HG02884 (cell line): ENCODE data around the gene FMNL2.

Experiments
- ATAC-seq: cut with Tn5 transposase; IDR thresholded peaks from one replicate; pipeline ENCODE4 v1.9.1; 2021; ENCODE audit warnings: mild to moderate bottlenecking, moderate library complexity; ENCODE audit not compliant: unreplicated experiment

Gene FMNL2

GRCh38 chr2:152630466-152630865 lies 295.5 kb downstream of the FMNL2 start:
- no peak for ATAC-seq

GRCh38 chr2:152632736-152633135 lies 297.8 kb downstream of the FMNL2 start:
- no peak for ATAC-seq

DNA sequence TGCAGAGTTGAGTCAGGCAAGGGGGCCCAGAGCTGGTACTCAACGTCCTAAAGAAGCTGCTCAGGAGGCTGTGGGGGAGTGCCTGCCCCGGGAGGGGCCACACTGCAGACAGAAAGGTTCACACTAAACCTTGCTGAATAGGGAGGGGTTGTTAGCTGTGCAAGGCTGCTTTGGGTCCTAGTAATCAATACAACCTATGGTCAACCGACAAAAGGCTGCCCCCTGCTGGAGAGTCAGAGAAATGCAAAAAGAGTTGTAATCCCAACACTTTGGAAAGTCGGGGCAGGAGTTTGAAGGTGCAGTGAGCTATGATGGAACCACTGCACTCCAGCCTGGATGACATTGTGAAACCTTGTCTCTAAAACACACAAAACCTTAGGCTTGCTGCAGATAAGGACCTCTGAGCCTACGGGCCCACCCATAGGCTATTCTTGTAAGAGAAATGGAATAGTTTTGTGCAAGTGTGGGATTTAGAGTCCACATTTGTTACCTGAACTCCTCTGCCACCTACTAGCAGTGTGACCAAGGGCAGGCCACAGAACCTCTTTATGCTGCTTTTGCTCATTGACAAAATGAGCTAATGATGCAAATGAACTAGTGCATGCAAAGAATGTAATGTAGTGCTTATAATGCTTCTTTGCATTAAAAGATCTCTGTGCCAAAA lies 300.8 kb downstream of the FMNL2 start:
- peak; percentile 74 for ATAC-seq

- ATAC-seq, result no peak
These were observed 302.3 kb downstream of the FMNL2 start for GRCh38 chr2:152637251-152637650.

DNA sequence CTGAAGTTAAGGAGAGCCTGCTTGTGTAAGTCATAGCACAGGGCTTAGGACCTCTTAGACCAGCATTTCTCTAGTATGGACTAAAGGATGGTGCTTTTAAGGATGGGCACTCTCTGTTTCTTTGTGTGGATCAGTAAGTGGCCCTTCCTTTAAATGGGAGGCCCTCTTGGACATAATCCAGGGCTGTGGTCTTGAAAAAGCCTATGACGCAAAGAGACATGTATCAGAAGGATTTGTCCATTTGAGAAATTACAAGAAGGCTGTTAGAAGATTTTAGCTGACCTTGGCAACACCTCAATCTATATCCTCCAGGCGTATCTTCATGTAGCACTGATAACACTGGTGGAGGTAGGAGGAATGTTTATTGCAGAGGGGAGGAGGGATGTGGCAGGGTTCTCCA lies 303.1 kb downstream of the FMNL2 start:
- no peak for ATAC-seq

GRCh38 chr2:152638590-152638989 lies 303.6 kb downstream of the FMNL2 start:
- no peak for ATAC-seq

DNA sequence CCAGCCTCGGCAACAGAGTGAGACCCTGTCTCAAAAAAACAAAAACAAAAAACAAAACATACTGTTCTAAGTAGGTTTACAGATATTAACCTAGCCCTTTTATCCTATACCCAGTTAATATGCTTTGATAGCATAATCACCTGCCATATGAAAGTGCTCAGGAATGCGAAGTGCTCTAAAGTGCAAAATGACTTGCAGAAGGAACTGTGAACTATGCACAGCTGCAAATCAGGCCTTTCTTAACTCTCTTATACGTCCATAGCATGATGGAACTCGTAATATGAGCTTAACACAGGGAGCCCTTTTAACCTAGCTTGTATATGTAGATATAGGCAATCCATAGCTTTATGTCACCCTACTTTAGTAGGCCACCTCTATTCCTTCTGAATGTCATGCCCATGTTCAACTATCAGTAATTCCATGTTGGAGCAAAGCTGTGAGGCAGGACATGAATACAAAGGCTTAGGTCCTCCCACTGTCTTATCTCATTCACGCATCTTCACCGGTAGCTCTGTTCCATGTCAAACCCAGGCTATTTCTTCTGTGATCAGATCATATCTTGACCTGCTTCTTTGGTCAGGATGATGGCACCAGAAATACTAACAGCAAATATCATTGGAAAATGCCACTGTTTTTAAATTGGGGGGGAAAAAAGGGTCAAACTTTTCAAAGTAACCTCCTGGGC lies 309.4 kb downstream of the FMNL2 start:
- ATAC-seq, result no peak

GRCh38 chr2:152646264-152646663 lies 311.3 kb downstream of the FMNL2 start:
- no peak for ATAC-seq

- ATAC-seq, result no peak
These were observed 311.8 kb downstream of the FMNL2 start for GRCh38 chr2:152646775-152647174.

DNA sequence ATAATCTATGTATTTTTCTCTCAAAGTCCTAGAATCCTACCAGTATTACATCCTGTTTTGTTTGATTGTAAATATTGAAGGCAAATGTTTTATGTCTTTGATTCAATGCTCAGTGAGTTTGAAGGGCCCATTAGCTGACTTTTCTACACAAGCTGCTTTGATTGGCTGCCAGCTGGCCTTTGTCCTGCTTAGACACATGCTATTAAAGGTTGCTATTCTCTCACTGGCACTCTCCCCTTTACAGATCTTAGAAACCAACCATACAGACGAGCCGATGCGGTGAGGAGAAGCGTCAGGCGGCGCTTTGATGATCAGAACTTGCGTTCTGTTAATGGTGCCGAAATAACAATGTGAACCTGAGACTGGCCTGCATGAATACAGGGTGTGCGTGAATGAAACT lies 312.6 kb downstream of the FMNL2 start:
- no peak for ATAC-seq

- no peak for ATAC-seq
These were observed 313.4 kb downstream of the FMNL2 start for GRCh38 chr2:152648336-152648735.

- no peak for ATAC-seq
These were observed 315.0 kb downstream of the FMNL2 start for GRCh38 chr2:152649997-152650396.

- ATAC-seq, result no peak
These were observed 315.9 kb downstream of the FMNL2 start for GRCh38 chr2:152650768-152651371.

- ATAC-seq, result no peak
These were observed 316.9 kb downstream of the FMNL2 start for GRCh38 chr2:152651834-152652233.

DNA sequence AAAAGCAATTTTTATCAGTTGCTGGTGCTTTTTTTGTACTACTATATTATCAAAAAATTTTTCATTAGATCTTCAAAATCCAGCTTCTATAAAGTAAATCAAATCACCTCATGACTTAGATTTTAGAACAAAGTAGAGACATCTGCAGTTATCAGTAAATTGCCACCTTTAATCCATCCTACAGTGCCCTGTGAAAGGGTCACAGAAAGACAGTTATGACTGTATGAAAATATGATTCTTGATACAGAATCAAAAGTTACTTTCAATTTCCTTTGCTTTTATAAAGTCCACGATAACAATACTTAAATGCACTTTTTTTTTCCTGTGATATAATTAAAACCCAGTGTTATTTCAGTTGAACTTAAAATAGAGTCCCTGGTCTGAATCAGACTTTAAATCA lies 320.9 kb downstream of the FMNL2 start:
- ATAC-seq, result no peak

- ATAC-seq, result peak; percentile 68
These were observed 322.1 kb downstream of the FMNL2 start for GRCh38 chr2:152657043-152657442.

GRCh38 chr2:152658221-152658620 lies 323.2 kb downstream of the FMNL2 start:
- ATAC-seq, result no peak

GRCh38 chr2:152661076-152661475 lies 326.1 kb downstream of the FMNL2 start:
- ATAC-seq, result no peak

- no peak for ATAC-seq
These were observed 329.8 kb downstream of the FMNL2 start for GRCh38 chr2:152664725-152665124.

DNA sequence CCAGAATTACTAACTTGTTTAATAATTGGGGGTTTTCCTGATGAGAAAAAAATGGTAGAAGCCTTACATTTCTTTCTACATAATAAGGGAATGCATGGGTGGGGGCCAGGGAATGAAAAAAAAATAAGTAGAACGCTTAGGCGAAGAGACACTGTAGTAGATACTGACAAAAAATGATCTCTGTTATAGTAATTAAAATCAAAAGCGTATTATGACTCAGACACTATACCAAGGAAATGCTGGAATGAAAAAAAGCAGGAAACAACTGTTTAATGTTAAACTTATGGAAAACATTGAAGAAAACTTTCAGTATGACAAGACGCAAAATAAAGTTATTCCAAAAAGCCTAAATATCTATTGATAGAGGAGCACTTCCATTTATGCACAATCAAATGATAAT lies 339.4 kb downstream of the FMNL2 start:
- ATAC-seq, result no peak

- ATAC-seq, result no peak
These were observed 341.5 kb downstream of the FMNL2 start for GRCh38 chr2:152676461-152676860.

DNA sequence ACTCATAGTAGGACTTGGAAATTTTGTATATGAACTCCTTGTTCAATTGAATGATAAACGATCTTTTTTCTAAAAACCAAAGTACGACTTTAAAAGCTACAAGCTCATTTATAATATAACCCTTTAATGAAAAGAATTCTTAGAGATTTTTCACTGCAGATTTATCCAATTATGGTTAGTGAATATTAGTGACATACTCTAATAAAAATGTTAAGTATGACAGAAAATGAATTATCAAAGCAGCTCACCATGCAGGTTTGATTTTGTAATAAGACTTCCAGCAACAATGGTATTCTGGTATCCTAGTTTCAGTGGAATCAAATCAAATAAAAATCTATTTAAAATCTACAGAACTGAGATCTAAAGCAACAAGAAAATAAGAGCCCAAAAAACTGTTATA lies 343.8 kb downstream of the FMNL2 start:
- ATAC-seq, result no peak
